BJ (cell line): ENCODE measurements around the gene KCNJ12. TPM values are rescaled to one million over a fixed set of nuclear protein-coding genes. Genes with fewer than 3 reads are reported as not detected.
A peak's percentile ranks its signal among the peaks of the same experiment; 100 is the strongest.

Source experiments
- CTCF ChIA-PET: fragments of 350-600 bp; formaldehyde crosslinking; extraction: SDS; loops from one replicate; lab custom pipeline; 2021; ENCODE audit warnings: antibody characterized with exemption, inconsistent platforms; lab: Yijun Ruan, JAX
- POLR2A ChIA-PET: fragments of 300-600 bp; sonication (Branson Sonifier 250); formaldehyde crosslinking; extraction: SDS; loops from one replicate; lab custom pipeline; 2021; ENCODE audit warnings: antibody characterized with exemption; lab: Charles Lee
- DNase-seq: peaks from one replicate; pipeline ENCODE4 v3.0.0-alpha.2; 2011; ENCODE audit warnings: low read depth
- H3K27me3 ChIP-seq: 2 replicates; pipeline ENCODE4 v1.6.0; 2011; ENCODE audit warnings: low read length; ENCODE audit not compliant: control insufficient read depth, insufficient read depth
- H3K36me3 ChIP-seq: 2 replicates; pipeline ENCODE4 v1.5.1; 2011; ENCODE audit warnings: low read length; ENCODE audit not compliant: control insufficient read depth, insufficient read depth
- H3K4me3 ChIP-seq: 2 replicates; pipeline ENCODE4 v1.5.1; 2011; ENCODE audit warnings: low read depth, mild to moderate bottlenecking, control low read depth, low read length
- CTCF ChIP-seq: IDR thresholded peaks from 2 replicates; pipeline ENCODE4 v1.5.1; 2011; ENCODE audit warnings: low read depth, mild to moderate bottlenecking, control low read depth, inconsistent platforms, low read length, moderate library complexity; ENCODE audit not compliant: insufficient read depth
- polyA plus RNA-seq: library from polyadenylated mRNA; depleted of rRNA; stranded (reverse); fragments of >200 nt; gene quantifications from 2 replicates; pipeline ENCODE4 v1.2.3, GENCODE V29; 2011

Gene KCNJ12
- polyA plus RNA-seq, 1 experiment = 0.13 TPM

GRCh38 chr17:21457051-21458026, 81.2 kb downstream of the KCNJ12 start:
- Histone ChIP-seq H3K4me3 (no peak overlapping the region), H3K36me3 (no peaks in the 10 kb centered on the region), H3K27me3 (peaks cover 13% of the 10 kb centered on the region)
- DNase-seq = peak; percentile 41
- TF ChIP-seq CTCF = peak; percentile 92
- ChIA-PET CTCF (interaction anchor here (0.6 to 5.9 kb wide), 26 partner anchors 9 to 338 kb away, joined by 3 to 112 read pairs (median 4); no protein-coding TSS in a partner anchor), POLR2A (interaction anchor here (0.6 kb wide), 1 partner anchor 1268 kb away, joined by 4 read pairs; no protein-coding TSS in a partner anchor)

GRCh38 chr17:21458054-21458453, 81.9 kb downstream of the KCNJ12 start:
- ChIA-PET CTCF (interaction anchor here (0.7 to 5.9 kb wide), 14 partner anchors 8 to 339 kb away, joined by 3 to 112 read pairs (median 6); no protein-coding TSS in a partner anchor), POLR2A (no interaction called here)
- H3K36me3 ChIP-seq = no peaks in the 10 kb centered on the region
- TF ChIP-seq CTCF = no peak
- H3K27me3 ChIP-seq = peaks cover 14% of the 10 kb centered on the region
- no peak for DNase-seq
- no peak overlapping the region for H3K4me3 ChIP-seq

- Histone ChIP-seq H3K27me3 (peaks cover 17% of the 10 kb centered on the region), H3K36me3 (no peaks in the 10 kb centered on the region), H3K4me3 (no peak overlapping the region)
- CTCF ChIA-PET = no interaction called here
- POLR2A ChIA-PET = no interaction called here
- TF ChIP-seq CTCF = no peak
- no peak for DNase-seq
Observed at GRCh38 chr17:21459536-21459935, 83.4 kb downstream of the KCNJ12 start.

DNA sequence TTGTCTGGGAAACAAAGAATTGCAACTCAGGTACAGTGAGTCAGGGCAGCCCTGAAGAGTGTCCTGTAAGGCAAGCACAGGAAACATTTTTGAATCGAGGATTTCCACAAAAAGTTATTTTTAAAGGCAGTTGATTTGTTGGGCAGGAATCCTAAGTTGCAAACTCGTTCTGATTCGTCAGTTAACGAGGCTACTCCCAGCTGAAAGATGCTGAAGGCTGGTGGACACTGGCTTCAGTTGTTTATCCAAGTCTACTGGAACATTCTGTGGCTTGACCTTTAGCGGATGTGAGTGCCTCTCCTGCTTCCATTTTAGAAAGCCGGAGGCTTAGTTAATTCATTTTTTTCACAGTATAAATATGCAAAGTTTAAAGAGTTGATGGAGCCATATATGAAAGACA, 84.2 kb downstream of the KCNJ12 start:
- Histone ChIP-seq H3K36me3 (no peaks in the 10 kb centered on the region), H3K27me3 (peaks cover 17% of the 10 kb centered on the region), H3K4me3 (no peak overlapping the region)
- ChIA-PET CTCF (interaction anchor here (1.0 to 1.5 kb wide), 2 partner anchors 51 to 53 kb away, joined by 3 to 7 read pairs; no protein-coding TSS in a partner anchor), POLR2A (no interaction called here)
- TF ChIP-seq CTCF = no peak
- DNase-seq = no peak

DNA sequence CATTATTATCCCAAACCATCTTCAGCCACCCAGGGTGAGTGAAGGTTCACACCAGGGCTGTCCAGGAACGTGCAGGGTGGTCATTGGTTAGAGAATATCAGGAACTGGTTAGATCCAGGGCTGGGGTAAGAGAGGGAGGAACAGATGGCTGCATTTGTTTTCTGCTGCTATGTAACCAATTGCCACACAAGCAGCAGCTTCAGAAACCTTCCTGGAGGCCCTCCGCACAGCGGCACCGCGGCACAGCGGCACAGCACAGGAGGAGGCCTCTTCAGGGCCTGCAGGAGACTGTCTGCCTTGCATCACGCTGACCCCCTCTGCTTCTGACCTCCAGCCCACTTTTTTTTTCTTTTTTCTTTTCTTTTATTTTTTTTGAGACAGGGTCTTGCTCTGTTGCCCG, 86.1 kb downstream of the KCNJ12 start:
- CTCF ChIA-PET = interaction anchor here (2.6 kb wide), 1 partner anchor 50 kb away, joined by 11 read pairs; no protein-coding TSS in a partner anchor
- Histone ChIP-seq H3K4me3 (no peak overlapping the region), H3K36me3 (no peaks in the 10 kb centered on the region), H3K27me3 (peaks cover 17% of the 10 kb centered on the region)
- POLR2A ChIA-PET = no interaction called here
- no peak for TF ChIP-seq CTCF
- no peak for DNase-seq
